ENCODE data around the gene ASB13.

Gene ASB13

DNA sequence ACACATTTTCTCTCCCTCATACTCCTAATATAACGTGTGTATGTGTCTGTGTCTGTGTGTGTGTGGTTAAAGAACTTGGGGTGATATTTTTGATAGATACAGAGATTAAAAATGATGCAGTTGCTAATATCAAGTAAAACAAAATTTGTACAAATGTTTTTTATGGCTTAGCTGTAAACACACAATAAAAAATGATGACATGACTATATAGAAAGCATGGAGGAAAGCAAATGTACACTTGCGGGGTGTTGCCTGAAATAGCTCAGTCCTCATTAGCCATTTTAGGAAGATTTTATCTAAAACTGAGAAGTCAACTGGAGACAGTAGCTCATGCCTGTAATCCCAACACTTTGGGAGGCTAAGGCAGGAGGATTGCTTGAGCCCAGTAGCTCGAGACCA lies 12.6 kb upstream of the ASB13 start:
- H3K4me3 ChIP-seq (ENCODE audit: low read depth, low read length), result no peak overlapping the region
- H3K9me3 ChIP-seq, result peaks cover 2% of the 10 kb centered on the region; the same call in 1 of the 2 replicates
- H3K27me3 ChIP-seq, result no peaks in the 10 kb centered on the region
- H3K36me3 ChIP-seq, result no peaks in the 10 kb centered on the region
- no peak for DNase-seq
- H3K4me1 ChIP-seq, result no peaks in the 10 kb centered on the region
- TF ChIP-seq, protein P1, sequence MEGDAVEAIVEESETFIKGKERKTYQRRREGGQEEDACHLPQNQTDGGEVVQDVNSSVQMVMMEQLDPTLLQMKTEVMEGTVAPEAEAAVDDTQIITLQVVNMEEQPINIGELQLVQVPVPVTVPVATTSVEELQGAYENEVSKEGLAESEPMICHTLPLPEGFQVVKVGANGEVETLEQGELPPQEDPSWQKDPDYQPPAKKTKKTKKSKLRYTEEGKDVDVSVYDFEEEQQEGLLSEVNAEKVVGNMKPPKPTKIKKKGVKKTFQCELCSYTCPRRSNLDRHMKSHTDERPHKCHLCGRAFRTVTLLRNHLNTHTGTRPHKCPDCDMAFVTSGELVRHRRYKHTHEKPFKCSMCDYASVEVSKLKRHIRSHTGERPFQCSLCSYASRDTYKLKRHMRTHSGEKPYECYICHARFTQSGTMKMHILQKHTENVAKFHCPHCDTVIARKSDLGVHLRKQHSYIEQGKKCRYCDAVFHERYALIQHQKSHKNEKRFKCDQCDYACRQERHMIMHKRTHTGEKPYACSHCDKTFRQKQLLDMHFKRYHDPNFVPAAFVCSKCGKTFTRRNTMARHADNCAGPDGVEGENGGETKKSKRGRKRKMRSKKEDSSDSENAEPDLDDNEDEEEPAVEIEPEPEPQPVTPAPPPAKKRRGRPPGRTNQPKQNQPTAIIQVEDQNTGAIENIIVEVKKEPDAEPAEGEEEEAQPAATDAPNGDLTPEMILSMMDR (IDR thresholded peaks at IDR 0.05; ENCODE audit: low read depth, low read length), result no peak

DNA sequence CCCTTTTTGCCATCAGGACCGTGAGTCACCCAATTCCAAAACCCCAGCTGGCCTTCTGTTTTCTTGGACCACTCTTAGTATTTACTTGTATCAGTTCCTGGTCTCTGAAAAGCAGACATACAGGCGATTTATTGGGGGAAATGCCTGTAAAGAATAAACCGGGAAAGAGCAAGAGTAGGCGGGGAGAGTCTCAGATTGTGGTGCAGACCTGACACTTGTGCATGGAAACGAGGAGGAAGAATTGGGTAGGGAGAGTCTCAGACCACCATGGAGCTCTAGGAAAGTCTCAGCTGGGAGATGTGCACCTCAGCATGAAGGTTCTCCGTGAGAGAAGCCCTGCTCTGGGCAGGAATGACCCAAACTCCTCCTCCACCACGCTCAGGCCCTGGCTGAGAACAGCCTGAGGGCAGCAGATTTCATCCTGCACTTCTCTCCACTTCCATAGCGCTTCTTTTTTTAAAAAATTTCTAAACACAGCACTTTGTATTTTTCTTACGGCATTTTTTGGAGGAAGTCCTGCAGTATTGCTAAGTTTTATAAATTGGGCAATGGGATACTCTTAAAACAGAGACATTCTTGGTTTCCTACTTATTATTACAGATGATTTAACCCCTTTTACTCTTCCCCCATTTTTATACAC lies 12.1 kb upstream of the ASB13 start:
- Histone ChIP-seq H3K9me3 (no peaks in the 10 kb centered on the region), H3K4me3 (ENCODE audit: low read depth, low read length) (no peak overlapping the region), H3K27me3 (no peaks in the 10 kb centered on the region), H3K4me1 (no peaks in the 10 kb centered on the region), H3K36me3 (no peaks in the 10 kb centered on the region)
- no peak for DNase-seq
- TF ChIP-seq, protein P1 (IDR thresholded peaks at IDR 0.05; ENCODE audit: low read depth, low read length), result no peak

DNA sequence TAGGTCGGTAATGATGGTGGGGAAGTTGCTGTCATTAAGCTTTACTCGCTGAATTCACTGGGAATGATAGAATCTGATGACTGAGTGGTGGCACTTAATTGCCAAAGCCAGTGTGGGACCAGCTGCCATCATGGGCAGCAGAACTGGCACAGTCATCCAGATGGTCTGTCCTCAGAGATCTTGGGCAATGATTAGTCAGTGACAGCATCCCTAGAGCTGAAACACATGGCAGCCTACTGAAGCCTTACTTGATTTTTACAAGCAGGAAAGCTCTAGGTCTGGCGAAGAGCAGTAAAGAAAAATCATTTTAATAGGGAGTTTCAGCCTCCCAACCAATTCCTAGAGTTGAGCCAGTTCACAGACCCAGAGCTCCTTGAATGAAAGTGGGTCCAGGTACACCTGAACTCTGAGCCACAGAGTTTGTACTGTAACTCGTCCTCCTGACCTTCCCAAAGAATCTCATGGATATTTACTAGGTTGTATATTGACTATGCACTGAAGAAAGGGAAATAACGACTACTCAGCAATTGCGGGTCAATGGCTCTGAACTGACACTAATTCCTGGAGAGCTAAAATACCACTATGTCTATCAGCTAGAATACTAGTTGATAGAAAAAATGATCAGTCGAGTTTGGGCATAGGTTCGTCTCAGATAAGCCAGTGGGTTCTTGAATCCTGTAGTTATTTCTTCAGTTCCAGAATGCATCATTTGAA lies 4.4 kb upstream of the ASB13 start:
- TF ChIP-seq, protein P1 (IDR thresholded peaks at IDR 0.05; ENCODE audit: low read depth, low read length), result no peak
- H3K36me3 ChIP-seq, result no peaks in the 10 kb centered on the region
- DNase-seq, result no peak
- no peaks in the 10 kb centered on the region for H3K4me1 ChIP-seq
- H3K9me3 ChIP-seq, result no peaks in the 10 kb centered on the region
- H3K27me3 ChIP-seq, result no peaks in the 10 kb centered on the region
- H3K4me3 ChIP-seq (ENCODE audit: low read depth, low read length), result no peak overlapping the region

DNA sequence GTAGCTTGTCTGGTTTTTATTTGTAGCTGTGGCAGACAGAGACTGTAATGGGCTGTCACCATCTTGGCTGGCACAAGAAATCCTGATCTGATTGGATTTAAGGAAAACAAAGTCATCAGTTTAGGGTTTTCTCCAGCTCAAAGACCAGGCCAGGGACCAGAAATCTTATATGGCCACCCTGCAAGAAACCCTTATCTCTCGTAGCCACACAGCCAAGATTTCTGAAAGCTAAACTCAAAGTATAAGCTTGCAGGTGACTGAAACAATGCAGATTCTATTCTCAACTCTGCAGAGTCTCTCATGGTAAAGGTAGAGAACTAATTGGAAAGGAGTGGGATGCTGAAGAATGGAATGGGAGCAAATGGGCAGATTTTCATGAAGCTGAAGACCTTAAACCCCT lies 3.2 kb upstream of the ASB13 start:
- no peaks in the 10 kb centered on the region for H3K27me3 ChIP-seq
- DNase-seq, result no peak
- H3K36me3 ChIP-seq, result no peaks in the 10 kb centered on the region
- no peak overlapping the region for H3K4me3 ChIP-seq (ENCODE audit: low read depth, low read length)
- no peaks in the 10 kb centered on the region for H3K9me3 ChIP-seq
- TF ChIP-seq, protein P1 (IDR thresholded peaks at IDR 0.05; ENCODE audit: low read depth, low read length), result no peak
- H3K4me1 ChIP-seq, result no peaks in the 10 kb centered on the region

DNA sequence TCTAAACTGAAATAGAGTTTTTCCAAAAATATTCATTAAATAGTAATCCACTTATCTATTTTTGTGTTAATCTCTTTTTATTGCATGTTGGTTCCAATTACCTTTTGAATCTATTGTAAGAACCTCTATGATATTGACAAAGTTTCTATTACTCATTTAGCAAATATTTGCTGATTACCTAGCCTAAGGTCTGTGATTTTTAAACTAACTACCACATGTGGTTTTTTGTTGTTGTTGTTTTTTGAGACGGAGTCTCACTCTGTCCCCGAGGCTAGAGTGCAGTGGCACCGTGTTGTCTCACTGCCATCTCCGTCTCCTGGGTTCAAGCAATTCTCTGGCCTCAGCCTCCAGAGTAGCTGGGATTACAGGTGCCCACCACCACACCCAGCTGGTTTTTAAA lies 2.0 kb upstream of the ASB13 start:
- TF ChIP-seq, protein P1 (IDR thresholded peaks at IDR 0.05; ENCODE audit: low read depth, low read length), result no peak
- no peaks in the 10 kb centered on the region for H3K27me3 ChIP-seq
- H3K4me1 ChIP-seq, result no peaks in the 10 kb centered on the region
- no peak overlapping the region for H3K4me3 ChIP-seq (ENCODE audit: low read depth, low read length)
- DNase-seq, result no peak
- H3K9me3 ChIP-seq, result no peaks in the 10 kb centered on the region
- no peaks in the 10 kb centered on the region for H3K36me3 ChIP-seq

Measured in BE2C (cell line).